Liver (tissue), 9 donors: ENCODE measurements around the gene AFF2. TPM values are rescaled to one million over a fixed set of nuclear protein-coding genes. Genes with fewer than 3 reads are reported as not detected.

Source experiments
- DNase-seq: peaks from one replicate; pipeline ENCODE4 v3.0.0-alpha.2; 2017; ENCODE audit warnings: low spot score
- H3K27ac ChIP-seq, 2 donors: one replicate each; pipeline ENCODE4 v1.7.0; 2013; ENCODE audit warnings: inconsistent platforms in 2 of 2, low read length in 2 of 2, control low read depth in 1 of 2, low read depth in 1 of 2, mild to moderate bottlenecking in 1 of 2
- H3K27me3 ChIP-seq, 4 donors: one replicate each; pipeline versions ENCODE4 v1.6.1 to v1.7.0; 2013; ENCODE audit warnings: low read length in 3 of 4, inconsistent platforms in 1 of 4, mild to moderate bottlenecking in 1 of 4, moderate library complexity in 1 of 4; ENCODE audit not compliant: control insufficient read depth in 4 of 4, insufficient read depth in 4 of 4
- H3K36me3 ChIP-seq, 4 donors: one replicate each; pipeline versions ENCODE4 v1.6.1 to v1.7.0; 2013; ENCODE audit warnings: low read length in 3 of 4, mild to moderate bottlenecking in 3 of 4, low read depth in 1 of 4, moderate library complexity in 1 of 4; ENCODE audit not compliant: control insufficient read depth in 4 of 4, insufficient read depth in 3 of 4
- H3K4me1 ChIP-seq, 4 donors: one replicate each; pipeline versions ENCODE4 v1.6.1 to v1.7.0; 2013; ENCODE audit warnings: low read length in 3 of 4, mild to moderate bottlenecking in 3 of 4, moderate library complexity in 1 of 4; ENCODE audit not compliant: control insufficient read depth in 4 of 4, insufficient read depth in 4 of 4
- H3K4me3 ChIP-seq, 3 donors: one replicate each; pipeline versions ENCODE4 v1.6.1 to v1.7.0; 2013; ENCODE audit warnings: low read length in 3 of 3, control low read depth in 1 of 3, low read depth in 1 of 3, mild to moderate bottlenecking in 1 of 3
- H3K9ac ChIP-seq, 2 donors: one replicate each; pipeline ENCODE4 v1.7.0; 2013; ENCODE audit warnings: low read length in 2 of 2, mild to moderate bottlenecking in 2 of 2, moderate library complexity in 2 of 2, control low read depth in 1 of 2, low read depth in 1 of 2
- H3K9me3 ChIP-seq, 4 donors: one replicate each; pipeline versions ENCODE4 v1.6.1 to v1.7.0; 2013; ENCODE audit warnings: low read length in 3 of 4; ENCODE audit not compliant: control insufficient read depth in 4 of 4
- EGR1 ChIP-seq, 2 donors: IDR thresholded peaks; 2 replicates each; pipeline ENCODE4 v1.6.1; 2016 to 2018; ENCODE audit warnings: antibody characterized with exemption in 2 of 2, low read depth in 2 of 2
- FOXA1 ChIP-seq: IDR thresholded peaks from 2 replicates; pipeline ENCODE4 v1.6.1; 2016; ENCODE audit warnings: antibody characterized with exemption
- FOXA2 ChIP-seq: IDR thresholded peaks from 2 replicates; pipeline ENCODE4 v1.6.1; 2016; ENCODE audit warnings: antibody characterized with exemption
- HNF4A ChIP-seq, 2 donors: conservative IDR thresholded peaks; 2 replicates each; pipeline ENCODE4 v1.6.1; 2016; ENCODE audit warnings: antibody characterized with exemption in 2 of 2, mild to moderate bottlenecking in 2 of 2
- JUND ChIP-seq, 2 donors: IDR thresholded peaks; 2 replicates each; pipeline ENCODE4 v1.6.1; 2016; ENCODE audit warnings: antibody characterized with exemption in 2 of 2
- NR2F2 ChIP-seq: IDR thresholded peaks from 2 replicates; pipeline ENCODE4 v1.6.1; 2016; ENCODE audit warnings: antibody characterized with exemption
- RAD21 ChIP-seq, 2 donors: IDR thresholded peaks; 2 replicates each; pipeline ENCODE4 v1.6.1; 2016; ENCODE audit warnings: antibody characterized with exemption in 2 of 2, mild to moderate bottlenecking in 2 of 2
- RXRA ChIP-seq, 2 donors: IDR thresholded peaks; 2 replicates each; pipeline ENCODE4 v1.6.1; 2017 to 2018; ENCODE audit warnings: antibody characterized with exemption in 2 of 2, mild to moderate bottlenecking in 1 of 2
- SP1 ChIP-seq: IDR thresholded peaks from 2 replicates; pipeline ENCODE4 v1.6.1; 2018; ENCODE audit warnings: antibody characterized with exemption, mild to moderate bottlenecking
- TAF1 ChIP-seq: conservative IDR thresholded peaks from 2 replicates; pipeline ENCODE4 v1.6.1; 2016; ENCODE audit warnings: antibody characterized with exemption, mild to moderate bottlenecking
- YY1 ChIP-seq: IDR thresholded peaks from 2 replicates; pipeline ENCODE4 v1.6.1; 2016; ENCODE audit warnings: antibody characterized with exemption, mild to moderate bottlenecking
- ZBTB33 ChIP-seq: IDR thresholded peaks from 2 replicates; pipeline ENCODE4 v1.6.1; 2016; ENCODE audit warnings: antibody characterized with exemption
- WGBS: extraction: QIAGEN DNeasy Blood & Tissue Kit; methylation state at CpG from one replicate; pipeline ENCODE4 v1.1.7; 2013; 5-methylcytosine and 5-hydroxymethylcytosine counted together
- polyA plus RNA-seq, 2 donors: library from polyadenylated mRNA; stranded (reverse) in 1 of 2; unstranded in 1 of 2; fragments of 200-250 nt in 1 of 2; fragments of >200 nt in 1 of 2; fragmentation: Nextera tagmentation in 1 of 2; extraction: Ambion mirVana in 1 of 2; gene quantifications; one replicate each; pipeline versions ENCODE4 v1.2.1 to v1.2.3, GENCODE V29; 2013 to 2015
- total RNA-seq, 2 donors: library from RNA; depleted of rRNA; stranded (reverse); fragments of >200 nt; gene quantifications; one replicate each; pipeline ENCODE4 v1.2.3, GENCODE V29; 2014
- TF ChIP-seq, protein P1 (sequence below): IDR thresholded peaks from 2 replicates; pipeline ENCODE4 v1.6.1; 2016; ENCODE audit warnings: antibody characterized with exemption
- TF ChIP-seq, protein P2 (sequence below): fragments of 150-350 bp; IDR thresholded peaks from 2 replicates; pipeline ENCODE4 v1.5.1; 2017; ENCODE audit warnings: improper control_type of control experiment, low read depth, low read length; ENCODE audit not compliant: missing input control
- TF ChIP-seq, protein P3 (sequence below): IDR thresholded peaks from 2 replicates; pipeline ENCODE4 v1.6.1; 2016; ENCODE audit warnings: antibody characterized with exemption, mild to moderate bottlenecking
- TF ChIP-seq, protein P4 (sequence below): IDR thresholded peaks from 2 replicates; pipeline ENCODE4 v1.6.1; 2016; ENCODE audit warnings: antibody characterized with exemption
- donor health status: healthy.
- donor health status: healthy.
- donor health status: healthy.
- donor health status: healthy.
- donor health status: healthy.

Gene AFF2
- 1 to 10 TPM in 1 of 2 donors, under 1 TPM in 1; 0.50 to 1.6 TPM for total RNA-seq
- under 1 TPM in 1 of 2 donors, not detected in 1; 0.01 TPM for polyA plus RNA-seq

- Histone ChIP-seq H3K27ac (no peak within 1 kb of the TSS), H3K4me1 (peaks cover 0 to 10% (median 6%) of the 10 kb centered on the region in 4 donors), H3K9me3 (no peaks in the 10 kb centered on the region), H3K9ac (no peak within 1 kb of the TSS), H3K27me3 (peaks cover 0 to 6% (median 2%) of the 10 kb centered on the region in 4 donors), H3K36me3 (no peaks in the 10 kb centered on the region), H3K4me3 (peak within 1 kb of the TSS in 1 of 3 donors; percentile 57)
- TF ChIP-seq, protein P1, sequence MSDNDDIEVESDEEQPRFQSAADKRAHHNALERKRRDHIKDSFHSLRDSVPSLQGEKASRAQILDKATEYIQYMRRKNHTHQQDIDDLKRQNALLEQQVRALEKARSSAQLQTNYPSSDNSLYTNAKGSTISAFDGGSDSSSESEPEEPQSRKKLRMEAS: no peak
- TF ChIP-seq RAD21 (IDR thresholded peaks at IDR 0.05): no peak
- WGBS: under 1% methylated on average over 114 of the region's 115 CpGs
- DNase-seq: peak; percentile 32
Observed at GRCh38 chrX:148500423-148501385, at the start of gene AFF2. AFF2 (plus strand) TSS chrX:148500617; CDS start chrX:148501098, 481 bp downstream.

DNA sequence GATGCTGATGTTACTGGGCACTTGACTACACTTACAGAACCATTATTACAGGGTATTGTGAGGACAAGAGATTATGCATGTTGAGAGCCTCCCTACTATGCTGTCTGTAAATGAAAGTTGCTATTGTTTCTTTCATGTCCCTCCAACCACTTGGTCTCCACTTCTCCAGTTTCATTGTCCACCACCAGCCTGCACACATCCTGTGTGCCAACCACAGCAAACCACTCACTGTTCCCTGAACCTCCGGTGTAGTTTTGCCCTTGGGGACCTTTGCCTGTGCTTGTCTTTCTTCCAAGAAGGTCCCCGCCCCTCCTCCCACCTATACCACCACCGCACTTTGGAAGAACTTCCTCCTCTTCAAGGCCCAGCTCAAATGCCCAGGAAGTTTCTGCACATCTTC lies 43.1 kb upstream of the AFF2 start:
- no peaks in the 10 kb centered on the region for H3K27me3 ChIP-seq
- WGBS: 62% methylated on average over 3 of the region's 3 CpGs
- H3K36me3 ChIP-seq: no peaks in the 10 kb centered on the region
- H3K4me3 ChIP-seq: no peak overlapping the region
- no peak overlapping the region for H3K9ac ChIP-seq
- no peaks in the 10 kb centered on the region for H3K4me1 ChIP-seq
- no peak for DNase-seq
- TF ChIP-seq ZBTB33 (no peak), SP1 (no peak), RXRA (IDR thresholded peaks at IDR 0.05) (no peak), JUND (IDR thresholded peaks at IDR 0.05) (no peak), TAF1 (no peak), HNF4A (conservative IDR thresholded peaks at IDR 0.05) (no peak), EGR1 (IDR thresholded peaks at IDR 0.05; ENCODE audit: low read depth in 2 of 2) (no peak), NR2F2 (no peak), FOXA2 (no peak), YY1 (no peak), FOXA1 (no peak)
- TF ChIP-seq, protein P2, sequence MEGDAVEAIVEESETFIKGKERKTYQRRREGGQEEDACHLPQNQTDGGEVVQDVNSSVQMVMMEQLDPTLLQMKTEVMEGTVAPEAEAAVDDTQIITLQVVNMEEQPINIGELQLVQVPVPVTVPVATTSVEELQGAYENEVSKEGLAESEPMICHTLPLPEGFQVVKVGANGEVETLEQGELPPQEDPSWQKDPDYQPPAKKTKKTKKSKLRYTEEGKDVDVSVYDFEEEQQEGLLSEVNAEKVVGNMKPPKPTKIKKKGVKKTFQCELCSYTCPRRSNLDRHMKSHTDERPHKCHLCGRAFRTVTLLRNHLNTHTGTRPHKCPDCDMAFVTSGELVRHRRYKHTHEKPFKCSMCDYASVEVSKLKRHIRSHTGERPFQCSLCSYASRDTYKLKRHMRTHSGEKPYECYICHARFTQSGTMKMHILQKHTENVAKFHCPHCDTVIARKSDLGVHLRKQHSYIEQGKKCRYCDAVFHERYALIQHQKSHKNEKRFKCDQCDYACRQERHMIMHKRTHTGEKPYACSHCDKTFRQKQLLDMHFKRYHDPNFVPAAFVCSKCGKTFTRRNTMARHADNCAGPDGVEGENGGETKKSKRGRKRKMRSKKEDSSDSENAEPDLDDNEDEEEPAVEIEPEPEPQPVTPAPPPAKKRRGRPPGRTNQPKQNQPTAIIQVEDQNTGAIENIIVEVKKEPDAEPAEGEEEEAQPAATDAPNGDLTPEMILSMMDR: no peak
- TF ChIP-seq, protein P3, sequence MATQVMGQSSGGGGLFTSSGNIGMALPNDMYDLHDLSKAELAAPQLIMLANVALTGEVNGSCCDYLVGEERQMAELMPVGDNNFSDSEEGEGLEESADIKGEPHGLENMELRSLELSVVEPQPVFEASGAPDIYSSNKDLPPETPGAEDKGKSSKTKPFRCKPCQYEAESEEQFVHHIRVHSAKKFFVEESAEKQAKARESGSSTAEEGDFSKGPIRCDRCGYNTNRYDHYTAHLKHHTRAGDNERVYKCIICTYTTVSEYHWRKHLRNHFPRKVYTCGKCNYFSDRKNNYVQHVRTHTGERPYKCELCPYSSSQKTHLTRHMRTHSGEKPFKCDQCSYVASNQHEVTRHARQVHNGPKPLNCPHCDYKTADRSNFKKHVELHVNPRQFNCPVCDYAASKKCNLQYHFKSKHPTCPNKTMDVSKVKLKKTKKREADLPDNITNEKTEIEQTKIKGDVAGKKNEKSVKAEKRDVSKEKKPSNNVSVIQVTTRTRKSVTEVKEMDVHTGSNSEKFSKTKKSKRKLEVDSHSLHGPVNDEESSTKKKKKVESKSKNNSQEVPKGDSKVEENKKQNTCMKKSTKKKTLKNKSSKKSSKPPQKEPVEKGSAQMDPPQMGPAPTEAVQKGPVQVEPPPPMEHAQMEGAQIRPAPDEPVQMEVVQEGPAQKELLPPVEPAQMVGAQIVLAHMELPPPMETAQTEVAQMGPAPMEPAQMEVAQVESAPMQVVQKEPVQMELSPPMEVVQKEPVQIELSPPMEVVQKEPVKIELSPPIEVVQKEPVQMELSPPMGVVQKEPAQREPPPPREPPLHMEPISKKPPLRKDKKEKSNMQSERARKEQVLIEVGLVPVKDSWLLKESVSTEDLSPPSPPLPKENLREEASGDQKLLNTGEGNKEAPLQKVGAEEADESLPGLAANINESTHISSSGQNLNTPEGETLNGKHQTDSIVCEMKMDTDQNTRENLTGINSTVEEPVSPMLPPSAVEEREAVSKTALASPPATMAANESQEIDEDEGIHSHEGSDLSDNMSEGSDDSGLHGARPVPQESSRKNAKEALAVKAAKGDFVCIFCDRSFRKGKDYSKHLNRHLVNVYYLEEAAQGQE: no peak
- TF ChIP-seq, protein P4, sequence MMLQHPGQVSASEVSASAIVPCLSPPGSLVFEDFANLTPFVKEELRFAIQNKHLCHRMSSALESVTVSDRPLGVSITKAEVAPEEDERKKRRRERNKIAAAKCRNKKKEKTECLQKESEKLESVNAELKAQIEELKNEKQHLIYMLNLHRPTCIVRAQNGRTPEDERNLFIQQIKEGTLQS: no peak
- TF ChIP-seq, protein P1: no peak
- no peaks in the 10 kb centered on the region for H3K9me3 ChIP-seq
- H3K27ac ChIP-seq: no peak overlapping the region
